K562 (cell line): ENCODE data around the gene DDAH2. TPM values are rescaled to one million over a fixed set of nuclear protein-coding genes. Genes with fewer than 3 reads are reported as not detected.
A peak's percentile ranks its signal among the peaks of the same experiment; 100 is the strongest.

Experiments used
- FIP1L1 ChIP-seq: fragments of 200-400 bp; formaldehyde crosslinking; IDR thresholded peaks from 2 replicates; pipeline ENCODE4 v1.6.1; 2018; ENCODE audit warnings: mild to moderate bottlenecking, low read depth, low read length; ENCODE audit not compliant: poor library complexity, severe bottlenecking
- FOXO4 ChIP-seq: fragments of 450-650 bp; formaldehyde crosslinking; IDR thresholded peaks from 2 replicates; pipeline ENCODE4 v1.4.0; 2020; ENCODE audit warnings: mild to moderate bottlenecking, moderate library complexity
- HDAC6 ChIP-seq: IDR thresholded peaks from 2 replicates; pipeline ENCODE4 v1.6.1; 2012; ENCODE audit warnings: low read depth, mild to moderate bottlenecking, control low read depth, inconsistent platforms, low read length, moderate library complexity
- MCM2 ChIP-seq: fragments of 450-650 bp; IDR thresholded peaks from 2 replicates; pipeline ENCODE4 v1.6.1; 2017; ENCODE audit warnings: low read depth, mild to moderate bottlenecking
- RNF219 ChIP-seq: fragments of 250-450 bp; sonication (Bioruptor Pico); IDR thresholded peaks from 2 replicates; pipeline ENCODE4 v1.5.0; 2022; ENCODE audit warnings: mild to moderate bottlenecking
- SFPQ ChIP-seq: fragments of 200-400 bp; formaldehyde crosslinking; IDR thresholded peaks from 2 replicates; pipeline ENCODE4 v1.6.1; 2017; ENCODE audit warnings: mild to moderate bottlenecking, low read depth, low read length, moderate library complexity
- SP1 ChIP-seq: sonication (generic); formaldehyde crosslinking; IDR thresholded peaks from 2 replicates; pipeline ENCODE4 v1.8.1; 2022; ENCODE audit warnings: mild to moderate bottlenecking, missing genetic modification reagents
- SPI1 ChIP-seq: IDR thresholded peaks from 2 replicates; pipeline ENCODE4 v1.6.1; 2011; ENCODE audit warnings: low read depth, low read length, control low read depth, borderline replicate concordance
- SRSF3 ChIP-seq: fragments of 200-400 bp; formaldehyde crosslinking; IDR thresholded peaks from 2 replicates; pipeline ENCODE4 v1.6.1; 2016; ENCODE audit warnings: mild to moderate bottlenecking, low read length, moderate library complexity; ENCODE audit not compliant: insufficient read depth
- YBX1 ChIP-seq: fragments of 450-650 bp; IDR thresholded peaks from 2 replicates; pipeline ENCODE4 v1.7.1; 2016; ENCODE audit warnings: mild to moderate bottlenecking
- ZNF449 ChIP-seq: fragments of 250-450 bp; sonication (Bioruptor Pico); IDR thresholded peaks from 2 replicates; pipeline ENCODE4 v1.8.0; 2022; ENCODE audit warnings: moderate library complexity, mild to moderate bottlenecking, inconsistent platforms
- ZNF76 ChIP-seq: fragments of 250-450 bp; sonication (Bioruptor Pico); IDR thresholded peaks from 2 replicates; pipeline ENCODE4 v1.4.0; 2020; ENCODE audit warnings: mild to moderate bottlenecking, moderate library complexity, borderline replicate concordance
- polyA plus RNA-seq, 8 experiments: library from polyadenylated mRNA; depleted of rRNA in 4 of 8; stranded (reverse) in 5 of 8; unstranded in 3 of 8; fragments of >200 nt; fragmentation: Nextera tagmentation in 2 of 8; fragmentation: Illumina TruSeq in 1 of 8; extraction: Ambion mirVana in 2 of 8; extraction: Trizol in 1 of 8; gene quantifications; 2 replicates each; pipeline versions ENCODE4 v1.2.1 to v1.2.3, GENCODE V29; 2011 to 2014; ENCODE audit warnings: inconsistent platforms in 1 of 8, missing spikeins in 1 of 8
- total RNA-seq, 7 experiments: library from RNA; depleted of rRNA in 6 of 7; stranded (reverse); fragments of >200 nt in 6 of 7; fragmentation: Illumina TruSeq in 2 of 7; extraction: Trizol in 2 of 7; gene quantifications; 2 replicates each; pipeline versions ENCODE4 v1.2.1 to v1.2.3, GENCODE V29; 2011 to 2021; ENCODE audit warnings: low replicate concordance in 1 of 7
- TF ChIP-seq, protein P1 (sequence below): fragments of 450-650 bp; IDR thresholded peaks from 2 replicates; pipeline ENCODE4 v1.7.0; 2016; ENCODE audit warnings: borderline replicate concordance
- TF ChIP-seq, protein P2 (sequence below): fragments of 250-450 bp; sonication (Bioruptor Pico); IDR thresholded peaks from 2 replicates; pipeline ENCODE4 v1.4.0; 2020; ENCODE audit warnings: borderline replicate concordance
- TF ChIP-seq, protein P3 (sequence below): sonication (generic); formaldehyde crosslinking; IDR thresholded peaks from 2 replicates; pipeline ENCODE4 v1.8.1; 2023; ENCODE audit warnings: mild to moderate bottlenecking, missing genetic modification reagents, moderate library complexity

Gene DDAH2
- total and polyA plus RNA-seq, 9 of the 15 experiments (the other 6 are each of a cell fraction or from before 2014, with no cell fraction given) = 1.8 to 45.4 (median 21.4) TPM

- TF ChIP-seq ZNF449 (CRISPR knock-in tag) (no peak), SPI1 (no peak), YBX1 (no peak), SFPQ (no peak), MCM2 (no peak), SRSF3 (0 out of 2 replicates have a peak, but pooled peaks have one; percentile 41), FOXO4 (CRISPR knock-in tag) (peak; percentile 71; the same call in 1 of the 2 replicates), RNF219 (CRISPR knock-in tag) (no peak), ZNF76 (no peak), SP1 (CRISPR knock-in tag) (no peak), FIP1L1 (no peak), HDAC6 (no peak)
- TF ChIP-seq, protein P1, sequence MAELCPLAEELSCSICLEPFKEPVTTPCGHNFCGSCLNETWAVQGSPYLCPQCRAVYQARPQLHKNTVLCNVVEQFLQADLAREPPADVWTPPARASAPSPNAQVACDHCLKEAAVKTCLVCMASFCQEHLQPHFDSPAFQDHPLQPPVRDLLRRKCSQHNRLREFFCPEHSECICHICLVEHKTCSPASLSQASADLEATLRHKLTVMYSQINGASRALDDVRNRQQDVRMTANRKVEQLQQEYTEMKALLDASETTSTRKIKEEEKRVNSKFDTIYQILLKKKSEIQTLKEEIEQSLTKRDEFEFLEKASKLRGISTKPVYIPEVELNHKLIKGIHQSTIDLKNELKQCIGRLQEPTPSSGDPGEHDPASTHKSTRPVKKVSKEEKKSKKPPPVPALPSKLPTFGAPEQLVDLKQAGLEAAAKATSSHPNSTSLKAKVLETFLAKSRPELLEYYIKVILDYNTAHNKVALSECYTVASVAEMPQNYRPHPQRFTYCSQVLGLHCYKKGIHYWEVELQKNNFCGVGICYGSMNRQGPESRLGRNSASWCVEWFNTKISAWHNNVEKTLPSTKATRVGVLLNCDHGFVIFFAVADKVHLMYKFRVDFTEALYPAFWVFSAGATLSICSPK = no peak
- TF ChIP-seq, protein P2, sequence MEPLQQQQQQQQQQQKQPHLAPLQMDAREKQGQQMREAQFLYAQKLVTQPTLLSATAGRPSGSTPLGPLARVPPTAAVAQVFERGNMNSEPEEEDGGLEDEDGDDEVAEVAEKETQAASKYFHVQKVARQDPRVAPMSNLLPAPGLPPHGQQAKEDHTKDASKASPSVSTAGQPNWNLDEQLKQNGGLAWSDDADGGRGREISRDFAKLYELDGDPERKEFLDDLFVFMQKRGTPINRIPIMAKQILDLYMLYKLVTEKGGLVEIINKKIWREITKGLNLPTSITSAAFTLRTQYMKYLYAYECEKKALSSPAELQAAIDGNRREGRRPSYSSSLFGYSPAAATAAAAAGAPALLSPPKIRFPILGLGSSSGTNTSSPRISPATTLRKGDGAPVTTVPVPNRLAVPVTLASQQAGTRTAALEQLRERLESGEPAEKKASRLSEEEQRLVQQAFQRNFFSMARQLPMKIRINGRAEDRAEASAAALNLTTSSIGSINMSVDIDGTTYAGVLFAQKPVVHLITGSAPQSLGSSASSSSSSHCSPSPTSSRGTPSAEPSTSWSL (CRISPR knock-in tag) = no peak
- TF ChIP-seq, protein P3, sequence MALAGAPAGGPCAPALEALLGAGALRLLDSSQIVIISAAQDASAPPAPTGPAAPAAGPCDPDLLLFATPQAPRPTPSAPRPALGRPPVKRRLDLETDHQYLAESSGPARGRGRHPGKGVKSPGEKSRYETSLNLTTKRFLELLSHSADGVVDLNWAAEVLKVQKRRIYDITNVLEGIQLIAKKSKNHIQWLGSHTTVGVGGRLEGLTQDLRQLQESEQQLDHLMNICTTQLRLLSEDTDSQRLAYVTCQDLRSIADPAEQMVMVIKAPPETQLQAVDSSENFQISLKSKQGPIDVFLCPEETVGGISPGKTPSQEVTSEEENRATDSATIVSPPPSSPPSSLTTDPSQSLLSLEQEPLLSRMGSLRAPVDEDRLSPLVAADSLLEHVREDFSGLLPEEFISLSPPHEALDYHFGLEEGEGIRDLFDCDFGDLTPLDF (CRISPR knock-in tag) = no peak
These were observed 1.6 kb upstream of the DDAH2 start (continued) for GRCh38 chr6:31730631-31731086.
